Camera-type eye (tissue), 1 donor: ENCODE results near the gene FRRS1L. TPM values are rescaled to one million over a fixed set of nuclear protein-coding genes. Genes with fewer than 3 reads are reported as not detected.

Experiments
- total RNA-seq: library from RNA; depleted of rRNA; stranded (reverse); fragments of >200 nt; gene quantifications from one replicate; pipeline ENCODE4 v1.2.3, GENCODE V29; 2014

The FRRS1L gene, protein sequence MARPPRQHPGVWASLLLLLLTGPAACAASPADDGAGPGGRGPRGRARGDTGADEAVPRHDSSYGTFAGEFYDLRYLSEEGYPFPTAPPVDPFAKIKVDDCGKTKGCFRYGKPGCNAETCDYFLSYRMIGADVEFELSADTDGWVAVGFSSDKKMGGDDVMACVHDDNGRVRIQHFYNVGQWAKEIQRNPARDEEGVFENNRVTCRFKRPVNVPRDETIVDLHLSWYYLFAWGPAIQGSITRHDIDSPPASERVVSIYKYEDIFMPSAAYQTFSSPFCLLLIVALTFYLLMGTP
- total RNA-seq, result 28.0 TPM

GRCh38 chr9:109166771-109167601 is at the start of gene FRRS1L:
FRRS1L (minus strand) TSS chr9:109167249; CDS start chr9:109167138, 111 bp downstream.

GRCh38 chr9:109119439-109120203 is 47.4 kb downstream of the FRRS1L start, which contains the start of gene TMEM245:
TMEM245 (minus strand) TSS chr9:109119947; CDS start chr9:109119913, 34 bp downstream.

Other genes with a start within 250 kb of the FRRS1L start
- 50.9 TPM for gene ELP1, start 233.1 kb downstream of the FRRS1L start, total RNA-seq
- gene ABITRAM, start 232.8 kb downstream of the FRRS1L start, total RNA-seq, result 14.6 TPM
- 65.6 TPM for gene CTNNAL1, start 153.8 kb downstream of the FRRS1L start, total RNA-seq
- 99.2 TPM for gene TMEM245, start 47.3 kb downstream of the FRRS1L start, total RNA-seq
- 8.9 TPM for gene EPB41L4B, start 153.8 kb upstream of the FRRS1L start, total RNA-seq